GM19240 (cell line): ENCODE measurements around the gene SRPK2.

Experiments used
- DNase-seq: peaks from one replicate; pipeline ENCODE4 v3.0.0; 2011; ENCODE audit warnings: low spot score; ENCODE audit not compliant: insufficient read length

SRPK2 gene

DNA sequence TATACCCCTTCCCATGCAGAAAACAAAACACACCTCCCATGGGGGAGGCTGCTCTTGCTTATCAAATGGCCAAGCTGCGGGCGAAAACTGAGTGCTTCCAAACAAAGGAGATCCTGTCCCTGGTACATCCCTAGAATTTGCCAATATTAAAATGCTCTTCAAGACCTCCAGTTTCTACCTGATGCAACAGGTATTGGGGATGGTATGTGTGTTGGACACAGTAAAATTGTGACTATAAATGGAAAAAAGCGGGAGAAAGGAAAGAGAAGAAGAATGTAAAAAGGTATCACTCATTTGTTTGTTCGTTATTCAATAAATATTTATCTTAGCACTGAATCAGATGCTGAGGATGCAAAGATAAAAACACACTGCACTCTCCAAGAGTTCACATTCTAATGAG, 250.8 kb downstream of the SRPK2 start:
- no peak for DNase-seq

GRCh38 chr7:105136221-105136620, 252.5 kb downstream of the SRPK2 start:
- no peak for DNase-seq

- DNase-seq, result no peak
Measured at GRCh38 chr7:105133986-105134655, 254.6 kb downstream of the SRPK2 start.

GRCh38 chr7:105133358-105133757, 255.4 kb downstream of the SRPK2 start:
- DNase-seq, result no peak

DNA sequence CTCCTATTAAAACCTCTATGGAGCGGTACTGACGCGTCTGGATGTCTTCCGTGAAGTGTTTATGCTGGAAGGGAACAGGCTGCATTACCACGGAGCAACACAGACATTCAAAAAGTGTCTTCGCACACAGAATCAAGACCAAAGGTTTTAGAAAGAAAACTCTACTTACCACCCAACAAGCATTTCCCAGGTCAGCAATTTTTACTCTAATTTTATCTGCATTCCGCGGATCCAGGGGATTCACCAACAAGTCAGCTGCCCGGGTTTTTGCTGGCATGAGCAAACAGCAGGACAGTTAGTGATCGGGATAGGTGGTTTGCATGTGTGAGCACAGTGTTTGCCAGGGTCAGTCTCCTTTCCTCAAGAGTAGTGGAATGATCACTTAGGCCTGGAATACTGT, 255.9 kb downstream of the SRPK2 start:
- DNase-seq, result no peak

DNA sequence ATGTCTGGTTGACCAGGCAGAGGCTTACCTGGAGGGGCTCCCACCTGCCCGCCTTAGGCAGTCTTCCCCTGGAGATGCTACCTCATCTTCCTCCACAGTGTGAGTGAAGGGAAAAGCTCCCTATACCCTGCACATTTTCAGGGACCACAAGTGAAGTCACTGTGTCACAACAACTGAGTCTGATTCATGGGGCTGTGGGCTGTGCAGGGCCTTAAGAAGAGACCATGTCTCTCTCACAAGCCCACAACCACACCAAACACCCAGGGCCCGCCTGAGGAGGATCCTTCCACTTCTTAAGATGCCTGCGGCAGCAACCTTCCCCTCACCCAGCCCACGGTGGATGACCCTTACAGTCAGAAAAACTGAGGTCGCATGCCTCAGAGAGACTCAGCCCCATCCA, 256.4 kb downstream of the SRPK2 start:
- DNase-seq, result no peak

GRCh38 chr7:105131890-105132289, 256.8 kb downstream of the SRPK2 start:
- DNase-seq, result no peak

GRCh38 chr7:105131033-105131656, 257.6 kb downstream of the SRPK2 start:
- DNase-seq, result no peak

DNA sequence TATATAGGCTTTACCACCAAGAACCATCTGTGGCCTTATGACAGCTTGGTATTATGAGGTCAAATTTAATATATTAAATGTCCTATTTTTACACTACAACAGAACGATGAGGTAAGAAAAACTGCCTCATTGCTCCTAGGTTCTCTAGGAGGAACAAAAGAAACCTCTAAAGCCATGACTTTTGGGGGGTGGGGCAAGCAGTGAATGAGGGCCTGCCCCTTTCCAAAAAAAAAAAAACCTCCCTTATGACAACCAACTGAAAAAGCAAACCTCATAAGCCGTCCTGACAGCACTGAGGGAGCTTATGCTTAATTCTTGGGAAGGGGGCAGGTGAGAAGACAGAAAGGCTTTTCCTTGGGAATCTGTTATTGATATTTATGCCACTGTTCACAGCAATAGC, 258.1 kb downstream of the SRPK2 start:
- no peak for DNase-seq

GRCh38 chr7:105130048-105130447, 258.7 kb downstream of the SRPK2 start:
- no peak for DNase-seq

- DNase-seq, result no peak
Measured at GRCh38 chr7:105127179-105127578, 261.5 kb downstream of the SRPK2 start.

GRCh38 chr7:105126436-105126975, 262.2 kb downstream of the SRPK2 start:
- DNase-seq, result no peak

GRCh38 chr7:105125745-105126144, 263.0 kb downstream of the SRPK2 start:
- DNase-seq, result no peak

- no peak for DNase-seq
Measured at GRCh38 chr7:105122619-105123018, 266.1 kb downstream of the SRPK2 start.

GRCh38 chr7:105118612-105119600, 269.8 kb downstream of the SRPK2 start:
- DNase-seq, result no peak

DNA sequence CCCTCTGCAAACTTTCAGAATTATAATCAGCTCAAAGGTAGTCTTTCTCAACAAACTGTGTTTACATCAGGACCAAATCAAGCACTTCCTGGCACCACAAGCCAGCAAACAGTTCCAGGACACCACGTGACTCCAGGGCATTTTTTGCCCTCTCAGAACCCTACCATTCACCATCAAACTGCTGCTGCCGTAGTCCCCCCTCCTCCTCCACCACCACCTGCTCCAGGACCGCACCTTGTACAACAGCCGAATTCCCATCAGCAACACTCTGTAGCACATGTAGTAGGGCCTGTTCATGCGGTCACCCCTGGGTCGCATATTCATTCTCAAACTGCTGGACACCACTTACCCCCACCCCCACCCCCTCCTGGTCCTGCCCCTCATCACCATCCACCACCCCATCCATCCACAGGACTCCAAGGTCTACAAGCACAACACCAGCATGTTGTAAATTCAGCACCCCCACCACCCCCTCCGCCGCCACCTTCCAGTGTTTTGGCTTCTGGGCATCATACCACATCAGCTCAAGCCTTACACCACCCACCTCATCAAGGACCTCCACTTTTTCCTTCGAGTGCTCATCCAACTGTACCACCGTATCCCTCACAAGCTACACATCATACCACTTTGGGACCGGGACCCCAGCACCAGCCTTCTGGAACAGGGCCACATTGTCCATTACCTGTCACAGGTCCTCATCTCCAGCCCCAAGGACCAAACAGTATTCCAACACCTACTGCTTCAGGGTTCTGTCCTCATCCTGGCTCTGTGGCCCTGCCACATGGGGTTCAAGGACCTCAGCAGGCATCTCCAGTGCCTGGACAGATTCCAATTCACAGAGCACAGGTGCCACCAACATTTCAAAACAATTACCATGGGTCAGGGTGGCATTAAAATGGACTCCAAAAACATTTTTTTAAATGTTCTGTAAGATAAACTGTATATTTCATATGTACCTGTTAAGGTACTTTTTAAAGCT, 276.0 kb downstream of the SRPK2 start:
- no peak for DNase-seq

DNA sequence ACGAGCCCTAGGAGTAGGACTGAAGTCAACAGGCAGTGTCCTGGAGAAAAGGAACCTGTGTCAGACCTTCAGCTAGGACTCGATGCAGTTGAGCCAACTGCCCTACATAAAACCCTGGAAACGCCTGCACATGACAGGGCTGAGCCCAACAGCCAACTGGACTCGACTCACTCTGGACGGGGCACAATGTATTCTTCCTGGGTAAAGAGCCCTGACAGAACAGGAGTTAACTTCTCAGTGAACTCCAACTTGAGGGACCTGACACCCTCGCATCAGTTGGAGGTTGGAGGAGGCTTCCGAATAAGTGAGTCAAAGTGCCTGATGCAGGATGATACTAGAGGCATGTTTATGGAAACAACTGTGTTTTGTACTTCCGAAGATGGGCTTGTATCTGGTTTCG, 281.3 kb downstream of the SRPK2 start:
- DNase-seq, result no peak

DNA sequence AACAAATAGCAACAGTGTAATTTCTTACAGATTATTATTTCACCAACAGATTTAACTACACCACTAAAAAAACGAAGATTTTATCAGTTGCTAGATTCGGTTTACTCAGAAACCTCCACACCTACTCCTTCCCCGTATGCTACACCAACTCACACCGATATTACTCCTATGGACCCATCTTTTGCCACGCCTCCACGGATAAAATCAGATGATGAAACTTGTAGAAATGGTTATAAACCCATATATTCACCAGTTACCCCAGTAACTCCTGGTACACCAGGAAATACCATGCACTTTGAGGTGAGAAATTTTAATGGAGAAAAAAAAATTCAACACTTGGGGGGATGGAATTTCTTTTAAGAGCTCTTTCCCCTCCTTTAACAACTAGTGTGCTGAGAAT, 282.2 kb downstream of the SRPK2 start:
- DNase-seq, result no peak

GRCh38 chr7:105105579-105105978, 283.1 kb downstream of the SRPK2 start:
- no peak for DNase-seq

GRCh38 chr7:105102557-105103352, 286.0 kb downstream of the SRPK2 start:
- DNase-seq, result no peak
